Liver (tissue), 9 donors: ENCODE measurements around the gene CALHM5. TPM values are rescaled to one million over a fixed set of nuclear protein-coding genes. Genes with fewer than 3 reads are reported as not detected.

Experiments
- DNase-seq: peaks from one replicate; pipeline ENCODE4 v3.0.0-alpha.2; 2017; ENCODE audit warnings: low spot score
- H3K27ac ChIP-seq, 2 donors: one replicate each; pipeline ENCODE4 v1.7.0; 2013; ENCODE audit warnings: inconsistent platforms in 2 of 2, low read length in 2 of 2, control low read depth in 1 of 2, low read depth in 1 of 2, mild to moderate bottlenecking in 1 of 2
- H3K27me3 ChIP-seq, 4 donors: one replicate each; pipeline versions ENCODE4 v1.6.1 to v1.7.0; 2013; ENCODE audit warnings: low read length in 3 of 4, inconsistent platforms in 1 of 4, mild to moderate bottlenecking in 1 of 4, moderate library complexity in 1 of 4; ENCODE audit not compliant: control insufficient read depth in 4 of 4, insufficient read depth in 4 of 4
- H3K36me3 ChIP-seq, 4 donors: one replicate each; pipeline versions ENCODE4 v1.6.1 to v1.7.0; 2013; ENCODE audit warnings: low read length in 3 of 4, mild to moderate bottlenecking in 3 of 4, low read depth in 1 of 4, moderate library complexity in 1 of 4; ENCODE audit not compliant: control insufficient read depth in 4 of 4, insufficient read depth in 3 of 4
- H3K4me1 ChIP-seq, 4 donors: one replicate each; pipeline versions ENCODE4 v1.6.1 to v1.7.0; 2013; ENCODE audit warnings: low read length in 3 of 4, mild to moderate bottlenecking in 3 of 4, moderate library complexity in 1 of 4; ENCODE audit not compliant: control insufficient read depth in 4 of 4, insufficient read depth in 4 of 4
- H3K4me3 ChIP-seq, 3 donors: one replicate each; pipeline versions ENCODE4 v1.6.1 to v1.7.0; 2013; ENCODE audit warnings: low read length in 3 of 3, control low read depth in 1 of 3, low read depth in 1 of 3, mild to moderate bottlenecking in 1 of 3
- H3K9ac ChIP-seq, 2 donors: one replicate each; pipeline ENCODE4 v1.7.0; 2013; ENCODE audit warnings: low read length in 2 of 2, mild to moderate bottlenecking in 2 of 2, moderate library complexity in 2 of 2, control low read depth in 1 of 2, low read depth in 1 of 2
- H3K9me3 ChIP-seq, 4 donors: one replicate each; pipeline versions ENCODE4 v1.6.1 to v1.7.0; 2013; ENCODE audit warnings: low read length in 3 of 4; ENCODE audit not compliant: control insufficient read depth in 4 of 4
- ATF3 ChIP-seq: IDR thresholded peaks from 2 replicates; pipeline ENCODE4 v1.6.1; 2016; ENCODE audit warnings: antibody characterized with exemption
- CTCF ChIP-seq: fragments of 150-350 bp; IDR thresholded peaks from 2 replicates; pipeline ENCODE4 v1.5.1; 2017; ENCODE audit warnings: improper control_type of control experiment, low read depth, low read length; ENCODE audit not compliant: missing input control
- EGR1 ChIP-seq, 2 donors: IDR thresholded peaks; 2 replicates each; pipeline ENCODE4 v1.6.1; 2016 to 2018; ENCODE audit warnings: antibody characterized with exemption in 2 of 2, low read depth in 2 of 2
- FOXA1 ChIP-seq: IDR thresholded peaks from 2 replicates; pipeline ENCODE4 v1.6.1; 2016; ENCODE audit warnings: antibody characterized with exemption
- FOXA2 ChIP-seq: IDR thresholded peaks from 2 replicates; pipeline ENCODE4 v1.6.1; 2016; ENCODE audit warnings: antibody characterized with exemption
- GABPA ChIP-seq, 2 donors: IDR thresholded peaks in 1 of 2; conservative IDR thresholded peaks in 1 of 2; 2 replicates each; pipeline ENCODE4 v1.6.1; 2016; ENCODE audit warnings: antibody characterized with exemption in 2 of 2, mild to moderate bottlenecking in 1 of 2, moderate library complexity in 1 of 2
- HNF4A ChIP-seq, 2 donors: conservative IDR thresholded peaks; 2 replicates each; pipeline ENCODE4 v1.6.1; 2016; ENCODE audit warnings: antibody characterized with exemption in 2 of 2, mild to moderate bottlenecking in 2 of 2
- HNF4G ChIP-seq: IDR thresholded peaks from 2 replicates; pipeline ENCODE4 v1.6.1; 2016; ENCODE audit warnings: antibody characterized with exemption
- JUND ChIP-seq, 2 donors: IDR thresholded peaks; 2 replicates each; pipeline ENCODE4 v1.6.1; 2016; ENCODE audit warnings: antibody characterized with exemption in 2 of 2
- MAX ChIP-seq: IDR thresholded peaks from 2 replicates; pipeline ENCODE4 v1.6.1; 2016; ENCODE audit warnings: antibody characterized with exemption
- NR2F2 ChIP-seq: IDR thresholded peaks from 2 replicates; pipeline ENCODE4 v1.6.1; 2016; ENCODE audit warnings: antibody characterized with exemption
- RAD21 ChIP-seq, 2 donors: IDR thresholded peaks; 2 replicates each; pipeline ENCODE4 v1.6.1; 2016; ENCODE audit warnings: antibody characterized with exemption in 2 of 2, mild to moderate bottlenecking in 2 of 2
- RXRA ChIP-seq, 2 donors: IDR thresholded peaks; 2 replicates each; pipeline ENCODE4 v1.6.1; 2017 to 2018; ENCODE audit warnings: antibody characterized with exemption in 2 of 2, mild to moderate bottlenecking in 1 of 2
- SP1 ChIP-seq: IDR thresholded peaks from 2 replicates; pipeline ENCODE4 v1.6.1; 2018; ENCODE audit warnings: antibody characterized with exemption, mild to moderate bottlenecking
- TAF1 ChIP-seq: conservative IDR thresholded peaks from 2 replicates; pipeline ENCODE4 v1.6.1; 2016; ENCODE audit warnings: antibody characterized with exemption, mild to moderate bottlenecking
- YY1 ChIP-seq: IDR thresholded peaks from 2 replicates; pipeline ENCODE4 v1.6.1; 2016; ENCODE audit warnings: antibody characterized with exemption, mild to moderate bottlenecking
- ZBTB33 ChIP-seq: IDR thresholded peaks from 2 replicates; pipeline ENCODE4 v1.6.1; 2016; ENCODE audit warnings: antibody characterized with exemption
- WGBS: extraction: QIAGEN DNeasy Blood & Tissue Kit; methylation state at CpG from one replicate; pipeline ENCODE4 v1.1.7; 2013; 5-methylcytosine and 5-hydroxymethylcytosine counted together
- polyA plus RNA-seq, 2 donors: library from polyadenylated mRNA; stranded (reverse) in 1 of 2; unstranded in 1 of 2; fragments of 200-250 nt in 1 of 2; fragments of >200 nt in 1 of 2; fragmentation: Nextera tagmentation in 1 of 2; extraction: Ambion mirVana in 1 of 2; gene quantifications; one replicate each; pipeline versions ENCODE4 v1.2.1 to v1.2.3, GENCODE V29; 2013 to 2015
- total RNA-seq, 2 donors: library from RNA; depleted of rRNA; stranded (reverse); fragments of >200 nt; gene quantifications; one replicate each; pipeline ENCODE4 v1.2.3, GENCODE V29; 2014
- donor health status: healthy.
- donor health status: healthy.
- donor health status: healthy.
- donor health status: healthy.
- donor health status: healthy.

Gene CALHM5
- total and polyA plus RNA-seq, 4 donors, result 0.07 to 0.59 (median 0.45) TPM

GRCh38 chr6:116467096-116467495, 44.3 kb upstream of the CALHM5 start:
- TF ChIP-seq HNF4A (conservative IDR thresholded peaks at IDR 0.05) (no peak), FOXA2 (no peak), JUND (IDR thresholded peaks at IDR 0.05) (no peak), GABPA (IDR thresholded peaks at IDR 0.05 in 1 of 2, conservative IDR thresholded peaks at IDR 0.05 in 1 of 2) (no peak), SP1 (no peak), RXRA (IDR thresholded peaks at IDR 0.05) (no peak), NR2F2 (no peak), TAF1 (no peak), FOXA1 (no peak), EGR1 (IDR thresholded peaks at IDR 0.05; ENCODE audit: low read depth in 2 of 2) (no peak), CTCF (no peak), YY1 (no peak)
- Histone ChIP-seq H3K9ac (no peak overlapping the region), H3K9me3 (no peaks in the 10 kb centered on the region), H3K4me1 (peaks cover under 1 to 7% (median 3%) of the 10 kb centered on the region in 4 donors), H3K27ac (no peak overlapping the region), H3K36me3 (no peaks in the 10 kb centered on the region), H3K27me3 (peaks cover 0 to 1% (median 0%) of the 10 kb centered on the region in 4 donors), H3K4me3 (no peak overlapping the region)
- DNase-seq, result no peak
- WGBS, result 97% methylated on average over 1 of the region's 1 CpG

GRCh38 chr6:116467514-116467913, 43.9 kb upstream of the CALHM5 start:
- peaks cover 0 to 1% (median 0%) of the 10 kb centered on the region in 4 donors for H3K27me3 ChIP-seq
- no peaks in the 10 kb centered on the region for H3K36me3 ChIP-seq
- peaks cover 0 to 3% (median under 1%) of the 10 kb centered on the region in 4 donors for H3K4me1 ChIP-seq
- no peak for DNase-seq
- TF ChIP-seq RAD21 (IDR thresholded peaks at IDR 0.05) (no peak), RXRA (IDR thresholded peaks at IDR 0.05) (no peak), NR2F2 (no peak), TAF1 (no peak), ATF3 (no peak), FOXA1 (no peak), YY1 (no peak), MAX (no peak), EGR1 (IDR thresholded peaks at IDR 0.05; ENCODE audit: low read depth in 2 of 2) (no peak), CTCF (no peak), HNF4G (no peak), ZBTB33 (no peak), JUND (IDR thresholded peaks at IDR 0.05) (no peak), SP1 (no peak), FOXA2 (no peak), GABPA (IDR thresholded peaks at IDR 0.05 in 1 of 2, conservative IDR thresholded peaks at IDR 0.05 in 1 of 2) (no peak), HNF4A (conservative IDR thresholded peaks at IDR 0.05) (no peak)
- H3K27ac ChIP-seq, result no peak overlapping the region
- no peak overlapping the region for H3K9ac ChIP-seq
- H3K9me3 ChIP-seq, result no peaks in the 10 kb centered on the region
- H3K4me3 ChIP-seq, result no peak overlapping the region
